GM19043 (cell line): ENCODE results near the gene AKR7A3.
"Not testable (repeated sequence)": the region's sequence is repeated elsewhere in the genome, so short reads cannot be mapped to it uniquely, and the experiment has no call there.

ENCODE experiments used
- ATAC-seq: cut with Tn5 transposase; IDR thresholded peaks from one replicate; pipeline ENCODE4 v1.9.1; 2021; ENCODE audit warnings: low read depth; ENCODE audit not compliant: unreplicated experiment

AKR7A3 gene

DNA sequence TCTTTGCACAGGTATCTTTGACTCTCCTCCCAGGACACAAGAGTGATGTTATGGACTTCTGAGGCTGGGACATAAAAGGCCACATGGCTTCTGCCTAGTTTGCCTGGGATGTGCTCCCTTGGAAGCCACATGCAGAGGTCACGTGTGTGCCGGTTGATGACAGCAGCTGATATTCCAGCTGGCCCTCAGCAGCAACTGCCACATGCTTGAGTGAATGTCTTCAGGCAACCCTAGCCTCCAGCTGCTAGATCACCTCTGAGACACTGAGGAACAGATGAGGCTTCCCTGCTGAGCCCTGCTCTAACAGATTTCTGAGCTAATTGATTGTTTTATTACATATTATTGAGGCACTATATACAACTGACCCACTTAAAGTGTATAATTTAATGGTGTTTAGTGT, 11.6 kb upstream of the AKR7A3 start:
- no peak for ATAC-seq

DNA sequence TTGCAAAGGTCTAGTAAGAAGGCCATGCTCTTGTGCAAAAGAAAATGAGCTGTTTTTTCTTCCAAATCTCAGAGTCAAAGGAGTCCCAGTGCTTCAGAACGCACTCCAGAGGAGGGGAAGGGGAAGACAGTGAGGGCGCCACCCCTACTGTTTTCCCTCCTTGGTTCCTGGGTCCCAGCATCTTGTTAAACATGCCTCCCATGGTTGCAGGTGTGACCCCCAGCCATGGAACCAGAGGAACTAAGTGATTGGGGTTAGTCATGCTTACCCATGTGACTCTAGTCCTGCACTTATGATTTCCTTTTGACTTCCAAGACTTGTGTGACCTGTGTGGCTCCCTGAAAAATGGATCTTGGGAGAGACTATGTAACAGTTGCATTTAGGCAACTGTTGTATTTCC, 6.1 kb upstream of the AKR7A3 start:
- no peak for ATAC-seq

- ATAC-seq, result no peak
Measured at GRCh38 chr1:19289244-19289643, 674 bp upstream of the AKR7A3 start.

- ATAC-seq, result no peak
Measured at GRCh38 chr1:19287436-19288185, 959 bp downstream of the AKR7A3 start.

DNA sequence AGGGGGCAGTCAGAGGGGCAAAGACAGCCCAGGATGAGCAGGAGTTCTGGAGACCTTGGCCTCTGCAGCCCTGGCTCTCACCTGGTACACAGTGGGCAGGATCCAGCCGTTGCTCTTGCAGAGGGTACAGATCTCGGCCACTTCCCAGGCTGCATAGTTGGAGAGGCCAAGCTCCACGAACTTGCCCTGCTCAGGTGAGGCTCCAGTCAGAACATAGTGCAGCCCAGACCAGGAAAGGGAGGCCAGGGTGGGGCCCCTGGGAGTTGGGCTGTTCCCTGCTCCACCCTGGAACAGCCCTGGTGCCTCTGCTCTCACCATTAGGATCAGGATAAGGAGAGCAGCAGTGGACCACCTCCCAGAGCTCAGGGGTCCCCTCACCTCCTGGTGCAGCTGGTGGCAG, 2.8 kb downstream of the AKR7A3 start:
- ATAC-seq, result not testable (repeated sequence)

DNA sequence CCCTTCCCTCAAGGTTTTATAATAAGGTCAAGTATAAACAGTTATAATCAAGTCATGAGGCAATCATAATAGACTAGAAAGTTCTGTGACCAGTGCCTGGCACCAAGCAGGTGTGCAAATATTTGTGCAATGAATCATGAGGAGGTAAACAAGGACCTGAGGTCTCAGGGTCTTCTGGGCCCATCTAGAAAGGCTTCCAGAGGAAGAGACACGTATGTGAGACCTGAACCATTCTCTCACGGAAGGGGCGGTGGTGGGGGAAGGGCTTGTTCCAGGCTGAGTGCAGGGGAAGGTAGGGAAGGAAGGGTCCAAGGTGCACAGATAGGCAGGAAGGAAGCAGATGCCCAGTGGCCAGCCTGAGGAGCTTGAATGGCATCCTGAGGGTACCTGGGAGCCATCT, 3.2 kb downstream of the AKR7A3 start:
- not testable (repeated sequence) for ATAC-seq

GRCh38 chr1:19284881-19285280, 3.7 kb downstream of the AKR7A3 start:
- ATAC-seq, result no peak

DNA sequence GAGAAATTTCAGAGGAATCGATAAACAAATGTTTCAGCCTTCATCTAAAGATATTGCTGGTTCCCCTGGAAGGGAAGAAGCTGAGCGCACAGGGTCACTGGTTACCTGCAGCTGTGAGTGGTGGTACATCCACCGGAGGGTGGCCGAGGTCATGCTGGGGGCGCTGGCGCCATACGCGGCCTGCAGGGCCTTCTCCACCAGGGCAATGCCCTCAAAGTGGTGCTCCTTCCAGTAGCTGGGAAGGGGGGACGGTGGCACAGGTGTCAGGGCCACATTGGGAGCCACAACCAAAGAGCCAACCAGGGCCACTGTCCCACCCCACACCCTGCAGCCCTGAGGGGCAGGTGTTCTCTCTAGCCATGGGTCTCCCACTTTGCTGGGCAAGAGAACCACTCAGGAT, 4.7 kb downstream of the AKR7A3 start:
- no peak for ATAC-seq

DNA sequence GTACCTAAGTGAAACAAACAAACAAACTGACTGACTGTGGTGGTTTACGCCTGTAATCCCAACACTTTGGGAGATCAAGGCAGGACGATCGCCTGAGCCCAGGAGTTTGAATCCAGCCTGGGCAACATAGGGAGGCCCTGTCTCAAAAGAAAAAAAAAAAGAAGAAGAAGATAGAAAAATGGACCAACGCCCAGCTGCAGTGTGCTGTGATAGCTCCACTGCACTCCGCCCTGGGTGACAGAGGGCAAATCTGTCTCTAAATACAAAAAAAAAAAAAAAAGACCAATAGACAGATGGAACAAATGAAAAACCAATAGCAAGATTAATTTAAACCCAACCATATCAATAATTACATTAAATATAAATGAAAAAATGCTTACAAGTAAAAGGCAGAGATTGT, 13.9 kb downstream of the AKR7A3 start:
- ATAC-seq, result no peak

GRCh38 chr1:19273844-19274531, 14.6 kb downstream of the AKR7A3 start:
- ATAC-seq, result not testable (repeated sequence)

DNA sequence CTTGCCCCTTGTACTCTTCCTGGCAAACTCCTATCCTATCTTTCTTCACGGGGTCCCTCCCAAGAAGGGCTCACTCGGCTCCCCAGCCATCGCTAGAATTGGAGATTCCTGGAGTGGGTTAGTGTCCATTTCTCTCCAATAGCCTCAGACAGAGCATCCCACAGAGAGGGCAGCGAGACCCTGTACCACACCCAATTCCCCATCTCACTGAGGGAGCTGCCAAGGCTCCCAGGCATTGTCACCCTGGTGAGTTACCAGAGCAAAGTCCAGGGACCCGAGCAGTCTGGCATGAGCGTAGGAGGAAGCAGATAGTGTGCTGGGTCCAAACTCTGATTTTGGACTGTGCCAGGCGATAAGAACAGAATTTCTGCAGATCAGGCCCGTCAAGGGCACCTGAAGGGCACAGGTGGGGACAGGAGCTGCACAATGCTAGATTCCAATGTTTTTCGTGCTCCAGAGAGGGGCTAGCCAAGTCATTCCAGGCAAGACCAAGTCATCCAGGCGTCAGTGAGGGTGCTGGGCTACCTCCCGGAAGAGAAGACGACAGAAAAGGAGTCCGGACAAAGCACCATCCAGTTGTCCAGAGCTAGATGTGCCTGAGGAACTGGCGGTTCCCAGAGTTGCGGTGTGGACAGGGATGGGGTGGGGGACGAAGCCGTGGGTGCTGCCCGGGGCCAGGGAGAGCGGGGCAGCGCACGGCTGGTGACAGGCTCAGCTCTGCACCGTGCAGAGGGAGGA, 15.3 kb downstream of the AKR7A3 start:
- ATAC-seq, result no peak

DNA sequence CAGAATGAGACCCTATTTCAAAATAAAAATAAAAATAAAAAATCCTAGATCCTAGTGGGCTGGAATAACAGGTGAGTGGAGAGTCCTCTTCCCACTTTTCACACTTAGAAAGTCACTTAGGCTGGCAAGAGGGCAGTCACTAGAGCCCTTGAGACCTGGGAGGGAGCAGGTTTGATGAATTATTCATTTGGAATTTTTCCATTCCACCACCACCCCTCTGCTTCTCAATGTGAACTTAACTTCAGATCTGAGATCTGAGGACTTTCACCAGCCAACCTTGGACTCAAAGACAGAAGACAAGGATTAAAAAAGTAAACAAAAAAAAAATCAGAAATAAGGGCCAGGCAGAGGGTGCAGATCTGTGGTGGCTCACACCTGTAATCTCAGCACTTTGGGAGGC, 16.5 kb downstream of the AKR7A3 start:
- ATAC-seq, result no peak

DNA sequence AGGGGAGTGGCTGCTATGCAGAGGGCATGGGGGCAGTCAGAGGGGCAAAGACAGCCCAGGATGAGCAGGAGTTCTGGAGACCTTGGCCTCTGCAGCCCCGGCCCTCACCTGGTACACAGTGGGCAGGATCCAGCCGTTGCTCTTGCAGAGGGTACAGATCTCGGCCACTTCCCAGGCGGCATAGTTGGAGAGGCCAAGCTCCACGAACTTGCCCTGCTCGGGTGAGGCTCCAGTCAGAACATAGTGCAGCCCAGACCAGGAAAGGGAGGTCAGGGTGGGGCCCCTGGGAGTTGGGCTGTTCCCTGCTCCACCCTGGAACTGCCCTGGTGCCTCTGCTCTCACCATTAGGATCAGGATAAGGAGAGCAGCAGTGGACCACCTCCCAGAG, 18.2 kb downstream of the AKR7A3 start:
- ATAC-seq, result not testable (repeated sequence)

GRCh38 chr1:19269427-19270342, 18.9 kb downstream of the AKR7A3 start:
- not testable (repeated sequence) for ATAC-seq

DNA sequence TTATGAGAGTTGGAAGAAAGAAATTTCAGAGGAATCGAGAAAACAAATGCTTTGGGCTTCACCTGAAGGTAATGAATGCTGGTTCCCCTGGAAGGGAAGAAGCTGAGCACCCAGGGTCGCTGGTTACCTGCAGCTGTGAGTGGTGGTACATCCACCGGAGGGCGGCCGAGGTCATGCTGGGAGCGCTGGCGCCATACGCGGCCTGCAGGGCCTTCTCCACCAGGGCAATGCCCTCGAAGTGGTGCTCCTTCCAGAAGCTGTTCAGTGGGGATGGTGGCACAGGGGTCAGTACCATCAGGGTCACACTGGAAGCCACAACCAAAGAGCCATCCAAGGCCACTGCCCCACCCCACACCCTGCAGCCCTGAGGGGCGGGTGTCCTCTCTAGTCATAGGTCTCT, 20.1 kb downstream of the AKR7A3 start:
- no peak for ATAC-seq

DNA sequence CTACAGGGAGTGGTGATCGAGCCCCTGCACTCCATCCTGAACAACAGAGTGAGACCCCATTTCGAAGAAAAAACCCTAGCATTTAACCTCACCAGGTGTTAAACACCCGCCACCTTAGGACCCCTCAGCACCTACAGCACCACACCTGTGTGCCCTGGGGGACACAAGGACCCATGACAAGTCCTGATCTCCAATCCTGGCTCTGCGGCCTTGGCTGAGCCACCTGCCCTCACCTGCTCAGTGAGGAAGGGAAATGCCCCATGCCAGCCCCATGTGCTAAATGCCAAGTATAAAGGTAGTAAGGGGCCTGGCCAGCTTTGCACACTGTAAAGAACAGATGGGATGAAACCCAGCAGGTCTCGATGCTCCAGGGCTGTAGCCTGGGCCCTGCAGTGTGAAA, 25.8 kb downstream of the AKR7A3 start:
- no peak for ATAC-seq

DNA sequence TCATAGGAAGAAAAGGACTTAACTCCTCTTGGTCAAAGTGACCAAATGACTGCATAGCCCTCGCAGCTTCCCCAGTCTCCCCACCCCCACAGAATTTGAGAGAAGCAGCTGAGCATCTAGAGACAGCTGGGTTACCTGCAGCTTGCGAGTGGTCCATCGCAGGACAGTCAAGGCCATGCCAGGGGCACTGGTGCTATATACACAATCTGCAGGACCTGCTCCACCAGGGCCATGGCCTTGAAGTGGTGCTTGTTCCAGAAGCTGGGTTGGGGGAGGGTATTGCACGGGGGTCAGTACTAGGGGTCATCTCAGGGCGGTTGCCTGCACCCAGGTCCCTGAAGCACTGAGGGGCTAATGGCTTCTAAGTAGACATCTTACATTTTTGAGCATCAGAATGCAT, 26.5 kb downstream of the AKR7A3 start:
- ATAC-seq, result no peak

GRCh38 chr1:19260211-19261138, 28.1 kb downstream of the AKR7A3 start:
- ATAC-seq, result no peak

DNA sequence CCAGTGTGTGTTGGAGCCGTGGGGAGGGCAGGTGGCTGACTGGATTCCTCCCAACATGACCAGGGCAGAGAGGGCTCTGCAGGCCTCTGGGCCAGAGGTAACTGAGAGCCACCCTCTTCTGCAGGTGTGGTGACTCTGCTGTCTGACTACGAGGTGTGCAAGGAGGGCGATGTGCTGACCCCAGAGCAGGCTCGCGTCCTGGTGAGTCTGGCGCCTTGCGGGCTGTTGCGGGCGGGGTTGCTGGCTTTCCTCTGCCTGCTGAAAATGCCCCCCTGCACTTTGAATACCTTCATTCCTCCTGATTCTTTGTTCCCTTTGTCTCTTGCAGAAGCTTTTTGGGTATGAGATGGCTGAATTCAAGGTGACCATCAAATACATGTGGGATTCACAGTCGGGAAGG, 30.2 kb downstream of the AKR7A3 start:
- no peak for ATAC-seq
